Stimulated activated CD8-positive, alpha-beta memory T cell treated with anti-CD3 and anti-CD28 coated beads, Interleukin-15, amount 100 ng/mL, for 48 hours (primary cell): ENCODE results near the gene DCHS2.

Source experiments
- DNase-seq, 2 donors: peaks; one replicate each; pipeline ENCODE4 v3.0.0-alpha.2; 2020; ENCODE audit warnings: low read depth in 2 of 2

The DCHS2 gene

DNA sequence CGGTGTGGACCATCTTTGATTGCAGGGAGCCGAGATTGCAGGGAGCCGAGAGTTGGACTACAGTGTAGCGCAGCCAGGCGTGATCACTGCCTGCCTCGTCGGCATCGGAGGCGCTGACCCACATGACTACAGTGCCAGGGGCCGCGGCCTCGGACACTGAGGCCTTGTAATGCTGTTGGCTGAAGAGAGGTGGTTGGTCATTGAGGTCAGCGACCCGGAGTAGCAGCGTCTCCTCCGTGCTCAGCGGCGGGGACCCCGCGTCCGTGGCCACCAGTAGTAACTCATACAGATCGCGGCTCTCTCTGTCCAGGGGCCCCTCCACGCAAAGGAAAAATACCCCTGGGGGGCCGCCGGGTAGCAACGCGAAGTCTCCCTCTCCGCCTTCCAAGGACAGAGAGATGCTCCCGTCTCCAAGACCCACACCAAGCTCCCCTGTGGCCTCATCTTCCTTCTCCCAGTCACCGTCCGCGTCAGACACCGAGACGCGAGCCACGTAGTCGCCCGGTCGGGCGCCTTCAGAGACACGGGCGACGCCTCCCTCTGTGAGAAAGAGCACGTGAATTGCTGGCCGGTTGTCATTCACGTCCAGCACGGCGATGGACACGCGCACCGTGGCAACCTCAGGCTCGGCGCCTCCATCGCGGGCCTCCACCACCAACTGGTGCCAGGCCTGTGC, 1.9 kb downstream of the DCHS2 start:
- DNase-seq: no peak

DNA sequence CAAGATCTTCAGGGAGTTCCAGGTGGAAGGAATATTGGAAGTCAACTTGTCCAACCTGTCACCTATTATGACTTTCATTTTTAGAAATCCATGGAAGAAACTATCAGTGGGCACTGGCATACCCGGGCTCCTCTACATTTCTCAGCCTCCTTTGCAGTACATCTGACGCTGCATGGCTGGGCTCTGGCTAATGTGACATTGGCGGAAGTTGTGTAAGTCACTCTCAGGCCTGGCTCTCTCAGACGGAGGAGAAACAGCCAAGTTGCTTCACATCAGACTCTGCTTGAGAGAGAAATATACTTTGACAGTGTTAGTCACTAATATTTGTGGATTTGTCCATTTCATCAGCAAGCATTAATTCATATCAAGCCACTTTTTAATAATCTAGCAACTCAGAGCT, 4.5 kb downstream of the DCHS2 start:
- no peak for DNase-seq

DNA sequence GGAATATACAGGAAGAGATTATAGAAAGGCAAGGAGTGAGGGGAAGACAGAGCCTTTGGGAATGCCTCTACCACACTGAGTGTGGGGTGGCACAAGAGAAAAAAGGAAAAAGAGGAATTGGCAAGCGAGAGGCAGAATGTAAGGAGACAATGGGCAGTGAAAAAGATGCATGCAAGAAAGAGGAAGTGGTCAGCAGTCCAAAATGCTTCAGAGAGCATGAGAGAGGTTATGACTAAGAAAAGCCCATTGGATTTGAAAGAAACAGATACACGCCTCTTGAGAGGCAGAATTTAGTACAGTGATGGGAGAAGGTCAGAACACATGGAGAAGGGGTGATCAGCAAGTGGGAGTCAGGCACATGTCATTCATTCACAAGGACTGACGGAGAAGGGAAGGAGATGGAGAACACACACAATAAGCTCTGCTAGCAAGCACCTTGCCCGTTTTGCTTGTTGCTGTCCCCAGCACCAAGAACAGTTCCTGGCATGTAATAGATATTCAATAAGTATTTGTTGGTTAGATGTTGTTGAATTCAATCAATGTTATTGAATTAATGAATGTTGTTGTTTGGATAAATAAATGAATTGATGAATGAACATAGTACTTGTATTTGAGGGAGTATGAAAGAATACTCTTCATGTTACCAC, 6.3 kb downstream of the DCHS2 start:
- no peak for DNase-seq

DNA sequence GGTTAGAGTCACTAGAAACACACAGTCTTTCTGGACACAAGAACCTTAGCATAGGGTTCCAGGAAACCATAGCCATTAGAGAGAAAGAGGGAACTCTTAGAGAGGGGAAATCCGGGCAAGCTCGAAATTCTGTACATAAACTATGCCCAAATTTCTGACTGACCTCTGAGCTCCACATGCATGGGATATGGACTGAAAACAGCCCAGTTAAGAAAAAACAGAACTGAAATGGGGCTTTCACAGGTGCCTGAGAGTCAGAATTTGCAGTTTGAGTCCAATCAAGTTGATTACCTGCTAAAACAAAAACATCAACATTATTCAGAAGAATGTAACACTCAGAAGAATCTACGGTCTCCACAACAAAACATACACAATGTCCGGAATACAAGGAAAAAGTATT, 13.1 kb downstream of the DCHS2 start:
- no peak for DNase-seq

DNA sequence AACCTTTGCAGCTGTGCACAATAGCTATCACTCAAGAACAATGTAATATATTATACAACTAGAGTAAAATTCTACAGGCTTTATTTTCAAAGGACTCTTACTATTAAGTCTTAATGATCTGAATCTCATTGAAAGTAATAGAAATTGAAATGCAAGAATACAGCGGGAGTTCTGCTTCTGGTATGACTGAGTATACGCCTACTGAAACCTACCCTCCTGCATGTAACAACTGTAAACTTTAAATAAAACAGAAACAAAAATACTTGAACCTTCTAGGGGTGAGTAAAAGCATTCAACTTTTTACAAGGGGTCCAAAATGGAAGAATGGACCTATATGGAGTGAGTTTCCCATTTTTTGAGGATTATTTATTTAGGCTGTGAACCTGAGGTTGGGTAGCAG, 13.5 kb downstream of the DCHS2 start:
- no peak for DNase-seq

DNA sequence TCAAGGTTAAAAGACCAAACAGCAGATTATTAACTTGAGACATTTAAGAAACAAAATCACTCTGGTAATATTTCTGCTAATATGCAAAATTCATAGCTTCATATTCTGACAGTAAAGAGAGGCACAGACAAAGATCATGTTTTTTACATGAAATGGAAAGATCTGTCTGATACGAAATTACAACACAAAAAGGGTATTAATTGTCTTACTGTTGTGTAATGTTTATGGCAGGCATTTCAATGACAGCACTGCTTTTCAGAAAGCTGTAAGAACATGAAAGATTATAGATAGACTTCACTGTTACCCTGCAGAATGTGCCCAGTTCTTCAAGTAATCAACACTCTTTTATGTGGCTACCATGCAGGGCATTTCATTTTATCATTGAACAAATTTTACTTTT, 15.4 kb downstream of the DCHS2 start:
- no peak for DNase-seq

DNA sequence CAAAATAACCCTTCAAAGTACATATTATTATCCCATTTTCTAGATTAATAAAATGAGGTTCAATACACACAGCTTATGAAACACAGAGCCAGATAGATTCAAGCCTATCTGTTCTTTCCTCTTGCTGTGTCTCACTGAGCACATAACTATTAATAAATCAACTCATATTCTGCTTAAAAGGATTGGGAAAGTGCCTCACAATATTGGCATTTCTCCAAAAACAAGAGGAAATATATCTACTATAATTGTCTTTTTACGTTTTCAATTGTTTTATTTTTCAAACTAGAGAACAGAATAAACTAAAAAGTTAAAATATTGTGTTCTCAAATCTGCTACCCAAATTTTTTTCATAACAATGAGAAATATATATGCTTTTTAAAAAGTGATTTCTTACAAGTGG, 15.8 kb downstream of the DCHS2 start:
- DNase-seq: no peak

DNA sequence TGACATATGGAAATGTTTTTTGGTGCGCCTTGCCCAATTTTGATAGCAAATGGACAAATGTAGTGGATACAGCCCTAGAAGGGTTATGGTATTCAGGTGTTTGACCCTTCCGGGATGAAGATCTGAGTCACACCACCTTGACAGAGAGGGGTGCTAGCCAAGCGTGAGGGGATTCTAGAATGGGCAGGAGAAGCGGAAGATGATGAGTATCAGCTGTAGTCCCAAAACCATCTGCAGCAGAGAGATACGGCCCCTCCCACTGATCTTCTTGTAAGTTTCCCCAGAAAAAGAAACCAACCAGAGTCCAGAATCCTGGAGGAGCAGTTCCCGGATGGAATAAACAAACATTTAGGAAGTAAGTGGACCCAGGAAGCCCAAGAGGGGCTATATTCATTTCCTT, 18.1 kb downstream of the DCHS2 start:
- no peak for DNase-seq

DNA sequence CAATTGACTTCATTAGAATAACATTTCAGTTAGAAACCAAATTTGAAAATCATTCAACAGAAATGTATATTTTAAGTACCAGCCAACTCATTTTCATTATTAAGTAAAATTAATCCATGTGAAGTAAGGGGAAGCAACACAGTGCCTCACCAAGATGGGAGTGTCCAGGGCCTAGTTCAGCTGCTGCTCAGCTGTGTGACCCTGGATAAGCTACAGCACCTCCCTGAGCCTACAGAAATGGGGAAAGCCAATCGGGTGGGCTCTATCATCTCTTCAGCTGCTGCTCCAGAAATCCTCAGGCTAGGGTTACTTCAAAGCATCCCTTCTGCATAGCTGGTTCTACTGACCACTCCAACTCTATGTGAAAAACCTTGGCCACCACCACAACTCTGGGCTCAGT, 18.7 kb downstream of the DCHS2 start:
- no peak for DNase-seq

DNA sequence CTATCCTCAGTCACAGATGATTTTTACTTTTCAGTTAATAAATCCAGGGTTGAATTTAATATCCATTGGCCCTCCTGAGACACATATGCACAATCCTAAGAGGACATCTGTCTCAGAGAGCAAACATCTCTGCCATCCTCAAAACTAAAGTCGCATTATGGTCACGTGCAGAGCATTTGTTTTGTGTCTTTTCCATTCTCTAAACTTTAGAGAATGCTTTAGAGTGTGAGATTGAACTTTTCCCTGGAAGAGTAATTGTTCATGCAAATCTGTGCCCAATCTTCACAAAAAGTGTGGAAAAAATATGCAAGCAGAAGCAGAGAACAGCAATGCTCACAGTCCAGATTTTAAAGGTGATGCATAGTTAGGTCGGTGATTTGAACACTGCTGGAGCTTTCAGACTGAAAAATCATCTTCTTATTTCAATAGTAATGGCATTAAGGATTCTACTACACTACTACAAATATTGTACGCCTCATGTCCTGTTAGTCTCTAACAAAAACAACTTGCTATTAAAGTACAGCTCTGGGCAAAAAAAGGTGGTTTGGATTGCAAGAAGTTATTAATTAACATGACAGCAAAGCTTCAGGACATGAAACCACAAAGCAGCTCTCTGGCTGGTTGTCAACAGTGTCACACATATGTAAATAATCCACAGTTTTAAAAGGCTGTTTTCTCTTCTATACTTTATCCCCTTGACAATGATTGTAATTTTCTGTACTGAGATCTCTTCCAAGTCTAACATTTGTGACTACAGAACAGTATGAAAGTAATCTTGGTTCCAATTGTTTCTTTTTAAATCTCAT, 19.9 kb downstream of the DCHS2 start:
- no peak for DNase-seq

DNA sequence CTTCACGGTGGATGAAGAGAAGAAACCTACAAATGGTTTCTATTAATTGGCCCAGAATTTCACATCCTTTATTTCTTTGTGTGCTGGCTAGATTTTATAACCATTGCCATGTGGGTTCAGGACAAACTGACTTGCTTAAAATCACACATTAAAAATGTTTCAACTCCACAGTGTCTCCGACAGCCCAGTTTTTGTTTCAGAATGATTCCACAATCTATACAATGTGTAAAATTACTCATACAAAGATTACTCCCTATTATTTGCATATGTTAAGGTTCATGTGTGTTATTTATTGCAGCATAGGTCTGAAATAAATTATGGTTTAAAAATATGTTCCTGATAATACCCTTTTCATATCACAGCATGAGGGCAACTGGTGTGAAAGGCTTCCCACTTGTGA, 20.6 kb downstream of the DCHS2 start:
- no peak for DNase-seq

DNA sequence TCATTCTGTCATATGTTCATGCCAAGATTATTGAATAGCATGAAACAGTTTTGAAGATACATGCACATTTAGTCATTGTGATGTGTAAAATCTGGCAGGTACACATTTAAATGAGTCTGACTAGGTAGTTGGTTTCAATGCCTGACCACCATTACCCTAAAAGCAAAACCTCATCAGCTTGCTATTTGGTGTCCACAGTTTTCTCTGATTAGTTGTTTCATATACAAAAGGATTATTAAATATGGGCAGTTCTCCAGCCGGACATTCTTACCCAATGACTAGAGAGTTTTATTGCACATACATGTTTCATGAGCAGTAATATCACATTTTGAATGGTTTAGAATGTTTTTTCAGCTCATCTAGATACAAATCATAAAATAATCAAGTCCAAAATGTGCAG, 23.7 kb downstream of the DCHS2 start:
- DNase-seq: no peak

DNA sequence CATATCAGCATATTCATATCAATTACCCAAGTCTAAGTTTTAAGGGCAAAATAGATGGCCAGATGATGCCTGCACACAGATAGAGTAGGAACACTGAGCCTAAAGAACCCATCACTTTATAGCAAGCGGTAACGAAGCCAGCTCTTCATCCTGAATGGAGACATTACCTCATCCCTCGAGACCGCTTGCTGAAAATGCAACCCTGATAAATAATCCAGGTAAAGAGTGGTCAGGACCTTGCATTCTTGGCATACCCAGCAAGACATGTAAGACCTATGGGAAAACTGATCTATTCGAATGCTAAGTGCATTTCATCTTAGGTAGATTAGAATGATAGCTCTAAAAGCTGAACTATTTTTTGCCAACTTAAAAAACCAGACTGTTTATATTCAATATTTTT, 25.3 kb downstream of the DCHS2 start:
- no peak for DNase-seq

DNA sequence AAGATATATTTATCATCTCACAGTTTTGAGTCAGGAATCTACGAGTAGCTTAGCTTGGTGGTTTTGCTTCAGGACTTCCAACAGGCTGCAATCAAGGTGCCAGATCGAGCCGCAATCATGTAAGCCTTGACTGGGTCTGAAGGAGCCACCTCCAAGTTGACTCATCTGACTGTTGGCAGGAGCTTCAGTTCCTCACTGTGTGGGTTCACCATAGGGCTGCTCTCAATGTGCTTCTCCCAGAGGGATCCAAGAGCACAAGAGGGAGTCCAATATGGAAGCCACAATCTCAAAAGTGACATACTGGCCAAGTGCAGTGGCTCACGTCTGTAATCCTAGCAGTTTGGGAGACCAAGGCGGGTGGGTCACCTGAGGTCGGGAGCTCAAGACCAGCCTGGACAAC, 26.5 kb downstream of the DCHS2 start:
- no peak for DNase-seq

DNA sequence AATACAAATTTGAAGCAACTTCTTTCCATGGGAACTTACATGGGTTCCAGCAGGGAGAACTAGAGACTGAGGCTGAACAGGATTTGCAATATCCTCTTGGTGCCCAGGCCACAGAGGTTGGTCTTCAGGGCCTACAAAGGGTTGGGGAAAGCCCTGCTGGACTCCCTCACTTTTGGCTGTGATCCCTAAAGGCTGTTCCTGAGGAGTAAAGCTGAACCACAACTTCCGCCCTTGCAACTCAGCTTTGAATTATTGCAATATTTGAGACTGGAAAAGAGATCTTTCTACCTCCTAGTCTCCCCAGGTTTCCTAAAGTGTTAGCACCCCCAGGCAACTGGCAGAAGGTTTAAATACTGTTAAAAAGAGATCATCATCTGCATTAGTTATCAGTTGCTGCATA, 26.9 kb downstream of the DCHS2 start:
- DNase-seq: no peak

DNA sequence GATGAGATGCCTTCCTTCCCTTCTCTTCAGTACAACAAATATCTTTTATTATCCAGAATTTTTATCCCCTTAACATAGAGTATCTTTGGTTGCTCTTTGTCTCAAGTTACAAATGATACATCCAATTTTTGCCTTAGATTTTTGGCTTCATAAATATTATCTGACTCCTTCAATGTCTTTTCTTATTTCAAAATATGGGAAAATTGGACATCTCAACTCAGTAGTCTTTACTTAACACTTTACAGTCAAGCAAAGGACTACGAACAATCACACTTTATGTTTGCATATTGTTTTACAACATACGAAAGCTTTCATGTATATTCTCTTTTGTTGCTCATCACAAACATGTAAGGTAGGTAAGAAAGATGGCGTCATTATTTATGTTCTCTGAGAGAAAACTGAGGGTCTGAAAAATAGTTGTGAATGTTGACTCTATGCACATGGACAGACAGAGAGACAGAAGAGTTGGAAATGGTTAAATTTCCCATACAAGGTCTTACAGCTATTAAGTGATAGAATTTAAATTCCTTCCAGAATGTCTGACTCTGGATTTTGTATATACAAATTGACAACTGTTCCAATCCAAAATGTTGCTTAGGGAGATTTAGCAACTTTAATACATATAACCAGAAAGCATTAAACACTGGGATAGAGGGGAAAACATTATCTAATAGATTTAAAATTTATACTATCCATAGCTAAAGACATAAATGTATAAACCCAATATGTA, 29.4 kb downstream of the DCHS2 start:
- DNase-seq: no peak

DNA sequence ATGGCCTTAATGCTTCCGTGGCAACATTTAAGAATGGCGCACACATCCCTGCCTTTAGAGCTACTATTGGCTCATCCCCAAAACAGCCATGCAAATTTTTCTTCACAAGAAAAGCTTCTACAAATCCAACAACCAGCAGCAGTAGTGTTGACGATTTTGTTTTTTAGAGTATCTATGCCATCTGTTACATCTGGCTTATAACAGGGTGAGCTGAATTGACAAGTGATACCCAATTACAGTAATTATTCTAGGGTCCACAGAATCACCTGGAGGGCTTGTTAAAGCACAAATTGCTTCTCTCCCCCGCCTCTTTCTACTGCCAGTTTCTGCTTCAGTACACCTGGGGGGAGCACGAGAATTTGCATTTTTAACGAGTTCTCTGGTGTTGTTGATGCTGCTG, 34.1 kb downstream of the DCHS2 start:
- DNase-seq: no peak

DNA sequence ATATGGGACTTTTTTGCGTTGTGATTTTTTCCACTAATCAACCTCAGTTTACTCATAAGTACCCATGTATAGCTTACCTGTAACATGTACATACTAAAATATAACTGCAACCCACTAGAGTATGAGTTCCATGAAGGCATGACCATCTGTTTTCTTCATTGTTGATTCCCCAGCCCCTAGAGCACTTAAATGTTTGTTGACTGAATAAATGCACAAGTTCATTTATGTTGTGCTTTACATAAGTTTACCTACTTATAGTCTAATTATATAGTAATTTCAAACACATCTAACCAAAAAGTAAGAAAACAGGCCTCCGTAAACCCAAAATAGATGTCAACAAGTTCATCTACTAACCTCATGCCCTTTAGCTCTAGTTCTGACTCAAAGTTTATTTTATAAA, 34.7 kb downstream of the DCHS2 start:
- no peak for DNase-seq

DNA sequence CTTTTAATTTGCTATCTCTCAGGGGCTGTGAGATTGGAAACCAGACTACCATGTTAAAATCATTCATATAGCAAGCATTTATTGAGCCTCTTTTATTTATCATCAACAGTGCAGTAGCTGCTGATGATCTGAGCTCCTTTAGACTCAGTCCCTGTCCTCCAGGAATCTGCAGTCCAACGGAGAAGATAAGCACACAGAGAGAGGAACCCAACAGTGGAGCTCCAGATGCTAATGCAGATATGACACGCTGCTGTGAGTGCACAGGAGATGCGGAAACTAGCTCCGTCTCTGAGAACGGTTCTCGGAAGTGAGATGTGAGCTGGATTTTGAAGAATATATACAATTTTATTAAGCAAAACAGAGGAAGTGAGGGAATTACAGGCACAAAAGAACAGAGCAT, 35.4 kb downstream of the DCHS2 start:
- DNase-seq: no peak

DNA sequence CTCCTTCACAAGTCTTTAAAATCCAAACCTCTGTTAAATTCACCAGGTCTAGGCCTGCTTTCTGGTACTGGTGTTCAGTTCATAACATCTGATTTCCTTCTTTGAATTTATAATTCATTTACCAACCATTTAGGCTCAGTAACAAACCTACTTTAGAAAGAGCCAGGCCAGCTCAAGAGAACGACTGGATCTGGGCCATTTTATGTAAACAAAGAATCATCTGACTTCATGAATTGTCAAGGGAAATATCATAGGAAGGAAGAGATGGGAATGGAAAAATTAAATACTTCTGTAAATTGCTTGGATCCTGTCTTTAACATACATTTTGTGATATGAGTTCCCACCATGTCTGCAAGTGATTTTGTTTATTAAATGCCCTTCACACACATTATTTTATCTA, 36.5 kb downstream of the DCHS2 start:
- no peak for DNase-seq

DNA sequence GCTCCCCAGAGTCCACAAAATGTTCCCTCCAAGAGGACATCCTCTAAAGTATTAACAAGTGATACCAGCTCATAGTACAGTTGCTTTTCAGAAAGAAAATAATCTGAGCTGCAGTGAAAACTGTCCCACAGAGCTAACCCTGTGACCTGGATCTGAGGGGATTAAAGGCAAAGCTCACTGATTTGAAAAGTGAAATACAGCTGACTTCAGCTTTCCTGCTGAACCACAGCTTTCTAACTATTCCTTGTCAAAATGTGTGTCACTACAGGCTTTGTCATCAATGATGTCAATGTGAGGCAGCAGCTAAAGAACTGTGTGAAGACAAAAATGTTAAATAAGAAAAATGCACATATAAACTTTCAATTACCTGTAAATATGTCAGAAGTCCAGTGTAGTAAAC, 36.9 kb downstream of the DCHS2 start:
- no peak for DNase-seq

DNA sequence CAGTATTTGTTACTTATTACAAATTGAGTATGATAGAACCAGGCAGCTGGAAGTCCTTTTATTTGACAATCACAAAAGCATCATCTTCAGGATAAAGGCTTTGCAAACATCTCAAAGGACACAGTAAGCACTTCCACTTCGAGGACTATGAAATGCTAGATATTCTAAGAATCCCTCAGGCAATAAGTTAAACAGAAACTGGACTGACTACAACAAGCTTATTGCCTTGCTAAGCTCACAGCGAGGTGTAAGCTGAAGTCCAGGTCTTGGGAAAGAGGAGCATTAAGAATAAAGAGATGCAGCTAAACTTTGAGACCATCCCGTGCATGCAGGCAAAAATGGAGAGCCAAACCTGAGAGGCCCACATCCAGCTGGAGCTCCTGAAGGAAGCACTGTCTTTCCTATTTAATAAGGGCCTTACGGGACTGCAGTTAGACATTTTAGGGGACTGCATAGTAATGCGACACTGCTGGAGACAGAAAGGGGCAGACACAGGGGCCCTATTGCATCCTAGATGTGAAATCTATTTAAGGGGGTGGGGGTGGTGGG, 38.7 kb downstream of the DCHS2 start:
- DNase-seq: no peak
